Testis (tissue), 2 donors: ENCODE results near the gene SERPIND1.

Source experiments
- POLR2A ChIP-seq: fragments of 450-650 bp; IDR thresholded peaks from one replicate; pipeline ENCODE4 v1.6.1; 2017; ENCODE audit warnings: antibody characterized with exemption, mild to moderate bottlenecking, moderate library complexity
- TF ChIP-seq, protein P1 (sequence below), 3 experiments: fragments of 450-650 bp in 2 of 3; fragments of 200-600 bp in 1 of 3; sonication (generic) in 1 of 3; IDR thresholded peaks; one replicate each; pipeline ENCODE4 v1.5.1; 2016 to 2019; ENCODE audit warnings: antibody characterized with exemption in 3 of 3, mild to moderate bottlenecking in 2 of 3, moderate library complexity in 1 of 3

DNA sequence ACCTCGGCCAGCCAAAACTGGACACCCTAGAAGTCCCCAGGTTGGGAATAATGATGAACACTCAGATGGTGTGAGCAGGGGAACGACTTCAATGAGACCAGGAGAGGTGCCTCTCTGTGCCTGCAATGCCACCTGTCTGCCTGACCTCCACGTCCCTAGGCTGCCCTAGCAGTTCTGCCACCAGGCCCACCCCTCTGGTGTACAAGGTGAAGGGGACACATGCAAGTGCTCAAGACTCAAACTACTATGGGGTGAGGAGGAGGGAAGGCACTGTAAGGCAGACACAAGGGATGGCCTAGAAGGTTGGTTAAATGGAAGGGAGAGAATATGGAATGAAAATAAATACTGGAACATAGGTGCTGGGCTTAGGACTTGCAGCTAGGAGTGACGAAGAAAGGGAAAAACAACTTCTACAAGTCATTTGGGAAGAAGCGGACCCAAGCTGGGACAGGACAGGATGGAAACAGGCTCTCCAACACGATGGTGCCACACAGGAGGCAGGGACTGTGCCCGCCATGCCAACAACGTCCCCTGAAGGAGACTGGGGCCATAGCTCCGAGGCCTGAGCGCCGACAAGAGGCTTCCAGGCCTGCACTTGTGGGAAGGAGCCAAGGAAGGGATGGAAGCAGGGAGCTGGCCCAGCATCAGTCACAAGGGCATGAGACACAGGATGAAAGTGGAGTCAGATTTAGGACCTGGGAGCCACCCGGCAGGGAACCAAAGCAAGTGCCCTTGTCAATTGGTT, 18.5 kb downstream of the SERPIND1 start:
- TF ChIP-seq POLR2A, result no peak
- TF ChIP-seq, protein P1, sequence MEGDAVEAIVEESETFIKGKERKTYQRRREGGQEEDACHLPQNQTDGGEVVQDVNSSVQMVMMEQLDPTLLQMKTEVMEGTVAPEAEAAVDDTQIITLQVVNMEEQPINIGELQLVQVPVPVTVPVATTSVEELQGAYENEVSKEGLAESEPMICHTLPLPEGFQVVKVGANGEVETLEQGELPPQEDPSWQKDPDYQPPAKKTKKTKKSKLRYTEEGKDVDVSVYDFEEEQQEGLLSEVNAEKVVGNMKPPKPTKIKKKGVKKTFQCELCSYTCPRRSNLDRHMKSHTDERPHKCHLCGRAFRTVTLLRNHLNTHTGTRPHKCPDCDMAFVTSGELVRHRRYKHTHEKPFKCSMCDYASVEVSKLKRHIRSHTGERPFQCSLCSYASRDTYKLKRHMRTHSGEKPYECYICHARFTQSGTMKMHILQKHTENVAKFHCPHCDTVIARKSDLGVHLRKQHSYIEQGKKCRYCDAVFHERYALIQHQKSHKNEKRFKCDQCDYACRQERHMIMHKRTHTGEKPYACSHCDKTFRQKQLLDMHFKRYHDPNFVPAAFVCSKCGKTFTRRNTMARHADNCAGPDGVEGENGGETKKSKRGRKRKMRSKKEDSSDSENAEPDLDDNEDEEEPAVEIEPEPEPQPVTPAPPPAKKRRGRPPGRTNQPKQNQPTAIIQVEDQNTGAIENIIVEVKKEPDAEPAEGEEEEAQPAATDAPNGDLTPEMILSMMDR (IDR thresholded peaks at IDR 0.05), result no peak
